Measurements from ENCODE around the gene EEIG2. TPM values are rescaled to one million over a fixed set of nuclear protein-coding genes. Genes with fewer than 3 reads are reported as not detected.
A peak's percentile ranks its signal among the peaks of the same experiment; 100 is the strongest.
"Not testable (repeated sequence)": the region's sequence is repeated elsewhere in the genome, so short reads cannot be mapped to it uniquely, and the experiment has no call there.

The EEIG2 gene
- polyA plus RNA-seq (ENCODE audit: insufficient read length in 3 of 3), result 10 to 100 TPM; 18.5 to 19.0 (median 18.7) TPM

DNA sequence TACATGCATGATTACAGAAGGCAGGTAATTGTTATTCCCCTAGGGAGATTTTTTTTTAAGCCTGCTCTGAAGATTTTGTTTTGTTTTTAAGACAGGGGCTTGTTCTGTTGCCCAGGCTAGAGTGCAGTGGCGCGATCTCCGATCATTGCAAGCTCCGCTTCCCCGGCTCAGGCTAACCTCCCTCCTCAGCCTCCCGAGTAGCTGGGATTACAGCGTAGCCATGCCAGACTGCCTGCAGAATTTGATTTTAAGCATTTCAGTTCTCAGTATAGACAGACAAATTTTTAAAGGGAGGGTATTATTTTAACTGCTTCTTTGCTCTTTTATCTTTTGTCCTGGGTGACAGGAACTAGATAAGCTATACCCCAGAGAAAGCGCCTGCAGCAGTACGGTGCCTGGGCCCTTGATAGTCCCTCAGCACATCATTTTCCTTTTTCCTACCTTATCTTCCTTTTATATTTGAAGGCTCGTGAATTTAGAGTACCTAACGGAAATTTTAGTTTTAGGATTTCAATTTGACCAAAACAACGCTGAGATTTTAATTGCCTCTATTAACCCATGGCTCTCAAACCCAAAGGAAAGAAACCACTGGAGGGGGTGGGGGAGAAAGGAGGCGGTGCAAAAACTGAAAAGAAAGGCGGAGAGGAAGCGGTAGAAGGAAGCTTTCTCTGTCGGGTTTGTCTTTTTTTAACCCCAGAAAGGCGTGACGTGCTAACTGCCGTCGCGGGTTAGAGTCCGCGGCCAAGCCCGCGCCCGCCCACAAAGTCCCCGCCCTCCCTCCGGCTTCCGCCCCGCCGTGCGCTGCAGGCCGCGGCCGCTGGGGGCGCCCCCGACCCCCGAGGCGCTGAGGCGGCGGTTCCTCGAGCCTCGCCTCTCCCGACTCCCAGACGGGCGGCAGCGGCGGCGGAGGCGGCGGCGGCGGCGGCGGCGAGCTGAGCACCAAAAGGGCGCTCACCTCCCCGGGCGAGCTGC is at the start of gene EEIG2:
EEIG2 (plus strand) TSS at position 886 of the 972 bp plus-strand sequence. CDS start 329 bp downstream, outside the sequence.
- DNase-seq (ENCODE audit: low read depth in 3 of 3, low spot score in 2 of 3), result peak; percentile 62 to 73 (median 70)

- no peak for DNase-seq (ENCODE audit: low read depth in 3 of 3, low spot score in 2 of 3)
Observed at GRCh38 chr1:108511764-108512163, 48.1 kb upstream of the EEIG2 start.

DNA sequence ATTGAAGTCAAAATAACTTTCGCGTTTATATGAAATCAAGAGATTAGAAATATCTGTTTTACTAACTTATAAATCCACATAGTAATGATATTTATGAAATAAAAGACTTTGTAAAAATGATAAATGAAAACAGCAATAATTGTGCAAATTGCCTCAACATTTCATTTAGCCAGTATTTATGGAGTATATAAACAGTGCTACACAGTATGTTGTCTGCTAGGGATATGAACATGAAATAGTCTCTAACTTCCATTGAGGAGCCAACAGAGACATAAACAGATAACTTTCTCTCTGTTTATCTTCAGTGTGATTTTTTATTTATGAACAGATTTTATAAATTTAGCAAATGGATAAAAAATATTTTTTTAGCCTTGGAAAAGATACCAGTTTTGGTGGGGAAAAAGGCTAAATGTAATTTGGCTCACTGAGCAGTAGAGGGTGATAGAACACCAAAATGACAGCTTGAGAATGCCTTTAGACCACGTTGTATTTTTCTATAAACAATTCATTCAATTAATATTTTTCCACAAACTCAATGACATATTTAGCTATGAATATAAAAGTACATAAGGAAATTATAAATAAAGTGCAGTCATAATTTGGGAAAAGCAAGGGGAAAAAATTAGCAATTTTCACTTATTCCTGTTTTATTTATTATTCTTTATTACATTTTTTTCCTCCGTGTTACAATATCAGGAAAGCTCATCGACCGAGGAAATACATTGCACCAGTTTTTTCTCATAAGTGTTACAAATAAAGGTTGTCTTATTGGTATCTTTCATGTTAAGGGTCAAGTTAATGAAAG is 47.5 kb upstream of the EEIG2 start:
- DNase-seq (ENCODE audit: low read depth in 3 of 3, low spot score in 2 of 3), result no peak

DNA sequence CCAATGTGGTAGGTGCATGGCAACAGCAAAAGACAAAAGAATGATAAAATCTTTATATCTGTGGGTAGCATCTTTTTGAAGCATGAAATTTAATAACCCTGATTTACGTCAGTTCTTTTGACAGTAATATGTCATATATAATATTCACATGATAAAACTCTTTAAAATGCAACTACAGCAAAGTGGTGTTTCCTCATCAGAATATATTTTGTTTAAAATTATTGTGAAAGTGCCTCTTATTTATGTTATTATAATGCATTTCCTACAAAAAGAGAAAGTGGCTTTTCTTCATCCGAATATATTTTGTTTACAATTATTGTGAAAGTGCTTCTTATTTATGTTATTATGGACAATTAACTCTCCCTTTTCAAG is 46.9 kb upstream of the EEIG2 start:
- no peak for DNase-seq (ENCODE audit: low read depth in 3 of 3, low spot score in 2 of 3)

DNA sequence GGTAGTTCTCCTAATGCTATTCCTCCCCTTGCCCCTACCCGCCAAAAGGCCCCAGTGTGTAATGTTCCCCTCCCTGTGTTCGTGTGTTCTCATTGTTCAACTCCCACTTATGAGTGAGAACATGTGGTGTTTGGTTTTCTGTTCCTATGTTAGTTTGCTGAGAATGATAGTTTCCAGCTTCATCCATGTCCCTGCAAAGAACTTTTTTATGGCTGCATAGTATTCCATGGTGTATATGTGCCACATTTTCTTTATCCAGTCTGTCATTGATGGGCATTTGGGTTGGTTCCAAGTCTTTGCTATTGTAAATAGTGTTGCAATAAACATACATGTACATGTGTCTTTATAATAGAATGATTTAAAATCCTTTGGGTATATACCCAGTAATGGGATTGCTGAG is 46.0 kb upstream of the EEIG2 start:
- not testable (repeated sequence) for DNase-seq (ENCODE audit: low read depth in 3 of 3, low spot score in 2 of 3)

GRCh38 chr1:108517301-108517897 is 42.5 kb upstream of the EEIG2 start:
- DNase-seq (ENCODE audit: low read depth in 3 of 3, low spot score in 2 of 3), result not testable (repeated sequence)

GRCh38 chr1:108521990-108522393 is 37.9 kb upstream of the EEIG2 start:
- no peak for DNase-seq (ENCODE audit: low read depth in 3 of 3, low spot score in 2 of 3)

DNA sequence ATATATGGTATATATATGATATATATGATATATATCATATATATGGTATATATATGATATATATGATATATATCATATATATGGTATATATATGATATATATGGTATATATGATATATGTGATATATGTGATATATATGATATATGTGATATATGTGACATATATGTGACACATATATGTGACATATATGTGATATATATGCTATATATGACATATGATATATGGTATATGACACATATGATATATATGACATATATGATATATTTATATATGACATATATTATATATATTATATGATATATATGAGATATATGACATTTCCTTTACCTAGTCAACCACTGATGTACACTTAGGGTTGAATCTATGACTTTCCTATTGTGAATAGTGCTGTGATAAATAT is 36.1 kb upstream of the EEIG2 start:
- no peak for DNase-seq (ENCODE audit: low read depth in 3 of 3, low spot score in 2 of 3)

DNA sequence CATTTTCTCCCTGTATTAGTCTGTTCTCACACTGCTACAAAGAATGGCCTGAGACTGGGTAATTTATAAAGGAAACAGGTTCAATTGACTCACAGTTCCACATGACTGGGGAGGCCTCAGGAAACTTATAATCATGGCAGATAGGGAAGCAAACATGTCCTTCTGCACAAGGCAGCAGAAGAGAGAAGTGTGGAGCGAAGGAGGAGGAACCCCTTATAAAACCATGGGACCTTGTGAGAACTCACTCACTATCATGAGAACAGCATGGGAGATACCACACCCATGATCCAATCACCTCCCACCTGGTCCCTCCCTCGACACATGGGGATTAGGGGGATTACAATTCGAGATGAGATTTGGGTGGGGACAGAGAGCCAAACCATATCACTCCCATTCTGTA is 35.2 kb upstream of the EEIG2 start:
- DNase-seq (ENCODE audit: low read depth in 3 of 3, low spot score in 2 of 3), result no peak

GRCh38 chr1:108527135-108527534 is 32.8 kb upstream of the EEIG2 start:
- no peak for DNase-seq (ENCODE audit: low read depth in 3 of 3, low spot score in 2 of 3)

DNA sequence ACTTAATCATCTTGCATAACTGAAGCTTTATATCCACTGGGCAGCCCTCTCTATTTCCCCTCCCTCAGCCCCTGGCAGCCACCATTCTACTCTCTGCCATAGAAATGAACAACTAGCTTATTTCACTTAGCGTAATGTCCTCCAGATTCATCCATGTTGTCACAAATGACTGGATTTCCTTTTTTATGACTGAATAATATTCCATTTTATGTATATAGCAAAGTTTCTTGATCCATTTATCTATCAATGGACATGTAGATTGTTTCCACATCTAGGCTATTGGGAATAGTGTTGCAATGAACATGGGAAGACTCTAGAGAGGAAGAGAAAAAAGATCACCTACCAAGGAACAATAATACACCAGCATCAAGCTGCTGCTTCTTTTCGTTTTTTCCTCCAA is 32.1 kb upstream of the EEIG2 start:
- DNase-seq (ENCODE audit: low read depth in 3 of 3, low spot score in 2 of 3), result no peak

- DNase-seq (ENCODE audit: low read depth in 3 of 3, low spot score in 2 of 3), result no peak
Observed at GRCh38 chr1:108531444-108531843, 28.5 kb upstream of the EEIG2 start.

DNA sequence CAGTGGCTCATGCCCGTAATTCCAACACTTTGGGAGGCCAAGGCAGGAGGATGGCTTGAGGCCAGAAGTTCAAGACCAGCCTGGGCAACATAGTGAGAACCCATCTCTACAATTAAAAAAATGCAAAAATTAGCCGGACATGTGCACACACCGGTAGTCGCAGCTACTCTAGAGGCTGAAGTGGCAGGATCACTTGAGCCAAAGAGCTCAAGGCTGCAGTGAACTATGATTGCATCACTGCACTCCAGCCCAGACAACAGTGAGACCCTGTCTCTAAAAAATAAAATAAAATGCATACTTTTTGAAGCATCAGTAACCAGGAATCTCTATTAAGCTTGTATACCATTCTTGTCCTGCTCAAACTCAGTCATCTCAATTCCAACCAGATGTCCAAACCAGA is 27.2 kb upstream of the EEIG2 start:
- no peak for DNase-seq (ENCODE audit: low read depth in 3 of 3, low spot score in 2 of 3)

DNA sequence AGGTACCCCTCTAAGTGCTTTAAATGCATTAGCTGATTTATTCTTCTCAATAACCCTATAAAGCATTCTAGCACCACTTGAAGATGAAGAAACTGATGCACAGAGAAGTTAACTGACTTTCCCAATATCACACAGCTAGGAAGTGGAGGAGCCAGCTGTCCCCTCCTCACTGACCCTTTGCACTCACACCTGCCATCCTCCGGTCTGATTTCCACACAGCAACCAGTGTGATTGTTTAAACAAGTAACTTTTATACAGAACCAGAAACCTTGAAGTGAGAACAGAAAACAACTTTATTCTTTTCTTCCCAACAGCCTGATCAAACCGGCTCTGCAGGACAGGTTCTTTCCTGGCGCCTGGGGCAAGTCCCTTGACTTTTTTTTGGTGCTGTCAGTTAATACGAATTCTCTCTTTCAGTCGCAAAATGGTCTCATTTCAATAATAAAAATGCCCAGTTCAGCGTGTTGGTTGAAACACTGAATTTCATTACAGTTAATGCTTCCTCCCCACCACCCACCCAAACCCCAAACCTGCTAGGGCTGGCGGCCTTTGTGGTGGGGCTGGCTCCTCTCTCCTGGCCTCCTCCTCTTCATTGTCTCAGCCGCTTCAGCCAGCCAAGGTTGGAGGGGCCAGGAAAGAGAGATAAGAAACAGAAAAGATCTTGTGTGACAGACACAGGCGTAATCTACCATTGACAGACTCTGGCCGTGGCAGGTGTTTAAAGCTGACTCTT is 26.4 kb upstream of the EEIG2 start:
- no peak for DNase-seq (ENCODE audit: low read depth in 3 of 3, low spot score in 2 of 3)

GRCh38 chr1:108534759-108535158 is 25.1 kb upstream of the EEIG2 start:
- DNase-seq (ENCODE audit: low read depth in 3 of 3, low spot score in 2 of 3), result no peak

DNA sequence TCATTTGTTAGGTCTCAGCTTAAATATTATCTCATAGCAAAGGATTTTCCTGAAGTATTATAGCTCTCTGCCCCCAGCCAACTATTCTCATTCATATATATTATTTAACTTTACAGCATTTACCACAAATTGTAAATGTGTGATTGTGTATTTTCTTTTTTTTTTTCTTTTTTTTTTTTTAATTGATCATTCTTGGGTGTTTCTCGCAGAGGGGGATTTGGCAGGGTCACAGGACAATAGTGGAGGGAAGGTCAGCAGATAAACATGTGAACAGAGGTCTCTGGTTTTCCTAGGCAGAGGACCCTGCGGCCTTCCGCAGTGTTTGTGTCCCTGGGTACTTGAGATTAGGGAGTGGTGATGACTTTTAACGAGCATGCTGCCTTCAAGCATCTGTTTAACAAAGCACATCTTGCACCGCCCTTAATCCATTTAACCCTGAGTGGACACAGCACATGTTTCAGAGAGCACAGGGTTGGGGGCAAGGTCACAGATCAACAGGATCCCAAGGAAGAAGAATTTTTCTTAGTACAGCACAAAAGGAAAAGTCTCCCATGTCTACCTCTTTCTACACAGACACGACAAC is 24.5 kb upstream of the EEIG2 start:
- not testable (repeated sequence) for DNase-seq (ENCODE audit: low read depth in 3 of 3, low spot score in 2 of 3)

DNA sequence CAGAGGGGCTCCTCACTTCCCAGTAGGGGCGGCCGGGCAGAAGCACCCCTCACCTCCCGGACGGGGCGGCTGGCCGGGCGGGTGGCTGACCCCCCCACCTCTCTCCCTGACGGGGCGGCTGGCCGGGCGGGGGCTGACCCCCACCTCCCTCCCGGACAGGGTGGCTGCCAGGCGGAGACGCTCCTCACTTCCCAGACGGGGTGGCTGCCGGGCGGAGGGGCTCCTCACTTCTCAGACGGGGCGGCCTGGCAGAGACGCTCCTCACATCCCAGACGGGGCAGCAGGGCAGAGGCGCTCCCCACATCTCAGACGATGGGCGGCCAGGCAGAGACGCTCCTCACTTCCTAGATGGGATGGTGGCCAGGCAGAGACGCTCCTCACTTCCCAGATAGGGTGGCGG is 23.9 kb upstream of the EEIG2 start:
- DNase-seq (ENCODE audit: low read depth in 3 of 3, low spot score in 2 of 3), result not testable (repeated sequence)

GRCh38 chr1:108536791-108537190 is 23.1 kb upstream of the EEIG2 start:
- DNase-seq (ENCODE audit: low read depth in 3 of 3, low spot score in 2 of 3), result not testable (repeated sequence)

- no peak for DNase-seq (ENCODE audit: low read depth in 3 of 3, low spot score in 2 of 3)
Observed at GRCh38 chr1:108537976-108538375, 21.9 kb upstream of the EEIG2 start.

GRCh38 chr1:108540977-108541376 is 18.9 kb upstream of the EEIG2 start:
- DNase-seq (ENCODE audit: low read depth in 3 of 3, low spot score in 2 of 3), result no peak

Measured in right renal cortex interstitium (tissue), 3 donors.